Anterior cingulate cortex (tissue), 58 donors: ENCODE measurements around the gene LRRK2.

Experiments used
- DNase-seq, 58 donors: peaks; one replicate each; lab custom pipeline; 2025; lab: John Stamatoyannopoulos, UW

LRRK2 gene

GRCh38 chr12:40224439-40225291 is at the start of gene LRRK2:
Gene LRRK2 (plus strand): TSS chr12:40224997. CDS start chr12:40225132, 135 bp downstream.
- peak in 54 of 58 donors; percentile 20 to 87 (median 56) for DNase-seq

DNA sequence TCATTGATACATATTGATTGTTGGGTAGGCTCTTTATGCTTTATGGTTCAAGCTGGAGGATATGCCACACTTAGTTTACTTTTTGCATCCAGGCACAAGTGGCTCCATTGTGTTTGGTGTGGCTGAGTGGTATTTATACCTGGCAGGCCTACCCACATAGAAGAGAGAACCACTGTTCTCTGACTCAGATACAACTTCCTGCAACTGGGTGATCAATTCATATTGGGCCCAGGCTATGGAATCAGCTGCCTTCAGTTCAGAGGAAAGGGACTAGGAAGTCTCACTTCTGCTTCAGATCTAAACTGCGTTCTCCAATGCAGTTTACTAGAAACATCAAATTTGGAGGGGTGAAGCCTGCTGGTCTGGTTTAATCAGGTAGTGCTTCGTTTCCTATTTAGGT is 49.8 kb upstream of the LRRK2 start:
- DNase-seq, result no peak

- no peak for DNase-seq
Observed at GRCh38 chr12:40175489-40175888, 49.3 kb upstream of the LRRK2 start.

DNA sequence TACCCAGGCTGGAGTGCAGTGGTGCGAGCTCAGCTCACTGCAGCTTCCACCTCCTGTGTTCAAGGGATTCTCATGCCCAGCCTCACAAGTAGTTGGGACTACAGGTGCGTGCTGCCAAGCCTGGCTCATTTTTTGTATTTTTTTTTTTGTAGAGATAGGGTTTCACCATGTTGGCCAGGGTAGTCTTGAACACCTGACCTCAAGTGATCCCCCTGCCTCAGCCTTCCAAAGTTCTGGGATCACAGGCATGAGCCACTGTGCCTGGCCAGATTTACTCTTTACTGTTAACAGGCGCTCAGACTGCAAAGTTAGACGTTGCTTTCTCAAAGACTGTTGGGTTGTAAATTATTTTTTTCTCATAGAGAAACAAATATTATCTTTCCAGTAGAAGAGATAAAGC is 46.1 kb upstream of the LRRK2 start:
- DNase-seq, result no peak

GRCh38 chr12:40181490-40181889 is 43.3 kb upstream of the LRRK2 start:
- no peak for DNase-seq

DNA sequence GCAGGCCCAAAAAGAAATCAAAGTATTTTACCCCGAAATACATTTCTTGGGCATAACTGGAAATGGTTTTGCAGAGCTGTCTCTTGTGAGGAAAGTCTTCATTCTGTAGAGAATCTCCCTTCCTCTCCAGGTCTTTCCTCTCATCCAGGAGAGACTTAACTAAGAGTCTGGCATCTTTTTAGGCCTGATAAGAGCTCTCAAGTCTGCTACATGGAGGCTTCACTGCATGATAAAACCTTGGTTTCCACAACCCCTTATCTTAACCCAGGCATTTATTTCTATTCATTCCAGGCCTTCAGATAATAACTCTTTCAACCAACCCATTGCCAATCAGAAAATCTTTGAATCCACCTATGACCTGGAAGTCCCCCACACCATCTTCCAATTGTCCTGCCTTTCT is 41.1 kb upstream of the LRRK2 start:
- no peak for DNase-seq

GRCh38 chr12:40184493-40185302 is 40.1 kb upstream of the LRRK2 start:
- DNase-seq, result no peak

DNA sequence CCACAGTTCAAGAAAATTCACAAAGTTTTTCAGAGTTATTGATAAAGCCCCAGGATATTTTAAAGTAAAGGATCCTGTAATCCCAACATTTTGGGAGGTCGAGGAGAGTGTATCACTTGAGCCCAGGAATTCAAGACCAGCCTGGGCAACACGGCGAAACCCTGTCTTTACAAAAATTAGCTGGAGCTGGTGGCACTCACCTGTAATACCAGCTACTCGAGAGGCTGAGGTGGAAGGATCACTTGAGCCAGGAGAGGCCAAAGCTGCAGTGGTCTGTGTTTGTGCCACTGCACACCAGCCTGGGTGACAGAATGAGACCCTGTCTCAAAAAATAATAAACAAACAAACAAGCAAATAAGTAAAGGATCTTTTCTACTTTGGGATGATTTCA is 39.5 kb upstream of the LRRK2 start:
- DNase-seq, result no peak

DNA sequence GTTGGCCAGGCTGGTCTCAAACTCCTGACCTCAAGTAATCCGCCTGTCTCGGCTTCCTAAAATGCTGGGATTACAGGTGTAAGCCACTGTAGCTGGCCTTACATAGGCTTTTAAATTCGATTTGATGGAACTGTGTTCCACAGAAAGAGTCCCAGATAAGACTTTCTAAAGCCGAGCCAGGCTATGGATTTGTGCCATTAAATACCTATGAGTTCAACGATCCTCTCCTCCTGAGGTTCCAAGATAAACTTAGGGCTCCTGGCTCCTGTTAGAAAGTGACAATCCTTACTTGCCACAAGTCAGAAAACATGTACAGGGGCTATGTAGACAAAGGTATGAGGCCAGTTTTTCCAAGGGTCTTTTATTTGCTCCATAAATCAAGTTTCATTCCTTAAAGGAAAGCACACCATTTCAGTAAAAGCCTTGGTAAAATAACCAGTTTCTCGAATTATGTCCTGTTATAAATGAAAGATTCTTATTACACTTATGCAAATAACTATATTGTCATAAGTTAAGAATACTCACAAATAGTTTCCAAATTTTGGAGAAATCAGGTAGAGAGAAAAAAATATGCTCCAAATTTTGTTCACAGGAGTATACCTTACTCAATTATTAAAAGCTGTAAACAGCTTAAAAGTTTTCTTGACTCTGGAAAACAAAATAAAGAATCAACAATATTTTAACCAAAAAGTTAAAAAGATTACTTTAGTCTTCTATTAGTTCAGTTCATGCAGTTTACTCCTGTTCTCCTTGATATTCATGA is 36.1 kb upstream of the LRRK2 start:
- no peak for DNase-seq

GRCh38 chr12:40192704-40193255 is 32.0 kb upstream of the LRRK2 start:
- no peak for DNase-seq

DNA sequence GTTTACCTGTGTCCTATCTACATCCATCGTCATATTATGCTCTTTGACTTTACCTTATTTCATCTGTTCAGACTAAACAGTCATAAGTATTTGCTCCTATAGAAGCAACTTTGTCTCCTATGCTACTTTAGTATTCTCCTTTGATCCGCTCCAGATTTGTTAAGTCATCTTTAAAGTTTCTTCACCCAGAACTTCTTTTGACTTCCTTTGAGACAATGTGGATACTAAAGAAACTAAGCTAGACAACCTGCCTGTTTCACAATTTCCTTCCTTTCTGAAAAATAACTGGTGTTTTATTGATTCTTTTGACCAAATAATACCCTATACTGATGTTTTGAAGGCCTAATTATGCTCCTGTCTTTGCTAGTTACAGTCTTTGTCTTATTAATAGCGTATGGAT is 30.0 kb upstream of the LRRK2 start:
- DNase-seq, result no peak

GRCh38 chr12:40197590-40197989 is 27.2 kb upstream of the LRRK2 start:
- no peak for DNase-seq

DNA sequence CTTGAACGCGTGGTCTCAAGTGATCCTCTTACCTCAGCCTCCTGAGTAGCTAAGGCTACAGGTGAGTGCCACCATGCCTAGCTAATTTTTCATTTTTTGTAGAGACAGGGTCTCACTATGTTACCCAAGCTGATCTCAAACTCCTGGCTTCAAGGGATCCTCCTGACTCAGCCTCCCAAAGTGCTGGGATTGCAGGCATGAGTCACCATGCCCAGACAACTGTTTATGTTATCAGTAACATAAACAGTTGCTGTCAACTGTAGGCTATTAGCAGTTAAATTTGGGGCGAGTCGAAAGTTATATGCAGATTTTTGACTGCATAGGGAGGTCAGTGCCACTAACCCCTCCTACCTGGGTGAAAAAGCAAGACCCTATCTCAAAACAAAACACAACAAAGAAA is 26.2 kb upstream of the LRRK2 start:
- DNase-seq, result no peak

- DNase-seq, result no peak
Observed at GRCh38 chr12:40202095-40203059, 22.4 kb upstream of the LRRK2 start.

GRCh38 chr12:40203060-40203430 is 21.8 kb upstream of the LRRK2 start:
- DNase-seq, result no peak

DNA sequence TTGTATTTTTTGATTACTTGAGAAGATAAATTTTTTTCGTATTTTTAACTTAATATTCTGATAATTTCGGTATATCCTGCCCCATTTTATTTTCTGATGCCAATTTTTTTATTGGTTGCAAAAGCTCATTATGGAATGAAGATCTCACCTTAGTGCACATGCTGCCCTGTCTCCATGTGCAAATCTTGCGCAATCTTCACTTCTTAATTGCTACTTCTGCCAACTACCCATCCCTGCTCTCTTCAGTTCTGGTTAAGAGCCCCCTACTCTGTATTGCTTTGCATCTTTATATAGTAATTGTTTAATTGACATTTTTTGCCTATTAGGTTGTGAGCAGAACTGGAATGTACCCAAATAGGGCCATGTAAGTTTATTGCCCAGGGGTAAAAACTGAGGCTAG is 20.5 kb upstream of the LRRK2 start:
- DNase-seq, result no peak

DNA sequence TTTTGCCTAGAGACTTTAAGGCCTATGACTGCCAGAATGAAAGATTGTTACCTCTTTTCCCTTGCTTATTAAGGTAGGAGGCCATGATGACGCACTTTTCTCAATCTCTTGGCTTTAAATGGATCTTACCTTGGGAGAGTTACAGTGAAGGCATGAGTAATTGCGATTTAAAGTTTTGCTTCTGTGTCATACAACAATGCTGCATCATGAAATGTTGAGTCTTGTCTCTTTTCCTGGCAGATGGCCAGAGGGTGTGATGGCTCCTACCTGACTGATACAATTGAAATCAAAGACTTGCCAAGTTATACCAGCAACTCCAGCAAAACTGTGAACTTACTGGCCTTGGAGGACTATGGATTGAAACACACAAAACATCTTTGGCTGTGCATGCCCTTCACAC is 17.2 kb upstream of the LRRK2 start:
- no peak for DNase-seq

DNA sequence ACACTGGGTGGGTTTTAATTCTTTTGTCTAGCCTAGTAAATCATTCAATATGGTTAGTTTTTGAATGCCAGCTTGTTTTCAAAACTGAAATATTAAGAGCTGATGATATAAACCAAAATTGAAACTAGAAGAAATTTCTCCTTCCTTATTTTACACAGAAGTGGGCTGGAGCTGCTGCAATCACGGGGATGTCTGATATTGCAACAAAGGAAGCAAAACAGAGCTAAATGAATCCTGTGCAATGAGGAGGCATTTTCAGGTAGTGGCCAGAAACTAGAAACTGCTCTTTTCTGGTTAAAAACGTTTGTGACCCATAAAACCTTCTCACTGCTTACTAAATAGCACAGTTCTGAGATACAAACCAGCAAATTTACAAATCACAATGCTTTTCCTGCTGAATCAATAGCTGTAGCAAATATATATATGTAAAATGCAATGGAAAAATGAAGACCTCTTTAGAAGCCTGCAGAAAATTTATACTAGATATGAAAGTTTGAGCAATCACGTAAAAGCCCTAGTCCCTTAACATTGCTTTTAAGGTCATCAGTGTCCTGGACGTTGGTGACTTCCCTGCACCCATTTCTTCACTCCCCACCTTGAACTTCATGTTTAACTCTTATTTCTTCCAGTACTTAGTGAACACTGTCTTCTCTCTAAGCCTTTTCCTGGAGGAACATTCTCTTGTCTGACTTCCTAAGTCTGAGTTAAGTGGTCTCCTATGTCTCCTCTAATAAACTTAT is 15.9 kb upstream of the LRRK2 start:
- peak in 4 of 58 donors; percentile 1 to 5 (median 4) for DNase-seq

GRCh38 chr12:40209886-40210285 is 14.9 kb upstream of the LRRK2 start:
- DNase-seq, result no peak
